Fibroblast of the aortic adventitia (primary cell): ENCODE measurements around the gene HRAS. TPM values are rescaled to one million over a fixed set of nuclear protein-coding genes. Genes with fewer than 3 reads are reported as not detected.

Experiments
- DNase-seq: peaks from one replicate; pipeline ENCODE4 v3.0.0-alpha.2; 2010; ENCODE audit warnings: low read depth
- H3K4me3 ChIP-seq: 2 replicates; pipeline ENCODE4 v1.5.1; 2011; ENCODE audit warnings: low read depth, mild to moderate bottlenecking, control low read depth, low read length, moderate library complexity
- total RNA-seq: library from RNA; depleted of rRNA; stranded (reverse); fragments of >200 nt; gene quantifications from 2 replicates; pipeline ENCODE4 v1.2.3, GENCODE V29; 2012; ENCODE audit warnings: low replicate concordance
- TF ChIP-seq, protein P1 (sequence below): IDR thresholded peaks from 2 replicates; pipeline ENCODE4 v1.5.1; 2011; ENCODE audit warnings: mild to moderate bottlenecking, low read length, control low read depth, inconsistent platforms; ENCODE audit not compliant: insufficient read depth

HRAS gene
- total RNA-seq, 1 donor = 34.6 TPM

DNA sequence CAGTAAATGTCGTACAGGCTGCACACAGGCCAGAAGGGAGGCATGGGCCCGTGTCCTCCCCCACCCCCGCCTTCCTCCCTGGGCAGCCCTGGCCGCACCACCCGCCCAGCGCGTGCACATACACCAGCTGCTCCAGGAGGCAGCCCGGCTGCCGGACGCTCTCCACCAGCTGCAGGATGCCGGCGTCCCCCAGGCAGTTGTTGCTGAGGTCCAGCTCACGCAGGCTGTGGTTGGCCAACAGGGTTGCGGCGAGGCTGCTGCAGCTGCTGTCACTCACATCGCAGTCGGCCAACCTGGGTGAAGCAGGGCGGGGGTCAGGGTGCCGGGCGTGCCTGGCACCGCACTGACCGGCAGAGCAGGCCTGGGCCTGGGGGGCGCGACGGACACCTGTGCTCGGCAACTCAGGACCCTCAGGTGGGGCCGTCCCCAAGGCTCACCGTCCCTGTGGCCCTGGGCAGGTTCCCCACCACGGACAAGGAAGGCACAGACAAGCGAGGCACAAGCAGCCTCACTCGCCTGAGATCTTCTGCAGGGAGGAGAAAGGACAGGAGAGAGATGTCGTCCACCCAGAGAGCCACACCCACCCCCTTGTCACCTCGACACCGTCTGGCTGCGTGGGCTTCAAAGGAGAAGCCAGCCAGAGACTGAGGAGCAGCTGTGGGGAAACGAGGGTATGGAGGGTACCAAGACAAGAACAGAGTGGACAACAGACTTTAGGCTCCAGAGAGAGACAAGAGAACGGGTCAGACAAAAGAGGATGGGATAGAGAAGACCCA lies 40.4 kb downstream of the HRAS start:
- no peak for DNase-seq
- H3K4me3 ChIP-seq = no peak overlapping the region
- TF ChIP-seq, protein P1, sequence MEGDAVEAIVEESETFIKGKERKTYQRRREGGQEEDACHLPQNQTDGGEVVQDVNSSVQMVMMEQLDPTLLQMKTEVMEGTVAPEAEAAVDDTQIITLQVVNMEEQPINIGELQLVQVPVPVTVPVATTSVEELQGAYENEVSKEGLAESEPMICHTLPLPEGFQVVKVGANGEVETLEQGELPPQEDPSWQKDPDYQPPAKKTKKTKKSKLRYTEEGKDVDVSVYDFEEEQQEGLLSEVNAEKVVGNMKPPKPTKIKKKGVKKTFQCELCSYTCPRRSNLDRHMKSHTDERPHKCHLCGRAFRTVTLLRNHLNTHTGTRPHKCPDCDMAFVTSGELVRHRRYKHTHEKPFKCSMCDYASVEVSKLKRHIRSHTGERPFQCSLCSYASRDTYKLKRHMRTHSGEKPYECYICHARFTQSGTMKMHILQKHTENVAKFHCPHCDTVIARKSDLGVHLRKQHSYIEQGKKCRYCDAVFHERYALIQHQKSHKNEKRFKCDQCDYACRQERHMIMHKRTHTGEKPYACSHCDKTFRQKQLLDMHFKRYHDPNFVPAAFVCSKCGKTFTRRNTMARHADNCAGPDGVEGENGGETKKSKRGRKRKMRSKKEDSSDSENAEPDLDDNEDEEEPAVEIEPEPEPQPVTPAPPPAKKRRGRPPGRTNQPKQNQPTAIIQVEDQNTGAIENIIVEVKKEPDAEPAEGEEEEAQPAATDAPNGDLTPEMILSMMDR = no peak

DNA sequence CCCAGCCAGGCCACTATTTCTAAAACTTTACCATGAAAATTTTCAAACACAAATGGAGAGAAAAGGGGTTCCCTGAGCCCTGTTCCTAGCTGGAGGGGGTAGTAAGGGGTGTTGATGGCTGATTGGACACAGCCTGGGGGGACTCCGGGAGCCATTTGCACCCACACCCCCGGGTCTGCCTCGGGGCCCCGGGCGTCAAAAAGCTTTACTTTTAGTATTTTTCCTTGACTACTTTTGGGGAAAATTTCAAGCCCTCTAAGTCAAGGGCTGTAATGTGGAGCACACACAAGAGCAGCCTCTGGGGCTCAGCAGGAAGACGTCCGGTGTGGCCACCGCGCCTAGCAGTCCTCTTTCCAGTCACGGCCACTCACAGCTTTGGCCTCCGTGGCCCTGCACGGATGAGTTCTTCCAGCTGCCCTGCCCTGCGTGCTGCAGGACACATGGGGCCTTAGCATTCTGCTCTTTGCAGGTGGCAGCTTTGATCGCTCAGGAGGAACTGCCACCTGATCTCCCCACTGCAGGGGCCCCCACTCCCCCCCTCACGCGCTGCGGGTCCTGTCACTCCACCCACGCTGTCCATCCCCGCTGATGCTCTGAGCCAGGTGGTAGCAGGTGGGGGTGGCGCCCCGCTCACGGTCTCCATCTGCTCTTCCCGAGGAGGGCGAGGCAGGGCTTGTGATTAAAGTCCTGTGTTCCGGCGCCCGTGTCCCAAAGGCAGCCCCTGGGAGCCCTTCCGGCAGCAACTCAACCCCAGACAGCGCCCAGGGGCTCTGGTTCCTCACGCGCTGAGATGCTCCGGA lies 42.7 kb downstream of the HRAS start:
- TF ChIP-seq, protein P1 = no peak
- no peak for DNase-seq

DNA sequence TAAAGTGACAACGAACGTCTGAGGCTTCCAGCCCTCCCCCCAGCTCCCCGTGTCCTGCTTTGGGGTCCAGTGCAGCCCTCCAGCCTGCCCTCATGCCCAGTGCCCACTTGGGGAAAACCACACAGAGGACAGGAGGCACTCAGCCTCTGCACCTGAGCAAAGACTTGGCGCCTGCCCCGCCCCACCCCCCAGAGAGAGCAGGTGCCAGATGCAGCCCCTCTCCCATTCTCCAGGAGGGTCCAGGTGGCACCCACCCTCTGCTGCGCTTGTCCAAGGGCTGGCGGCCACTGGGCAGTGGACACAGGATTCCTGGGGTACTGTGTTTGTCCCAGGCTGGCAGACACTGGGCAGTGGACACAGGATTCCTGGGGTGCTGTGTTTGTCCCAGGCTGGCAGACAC lies 44.0 kb downstream of the HRAS start:
- H3K4me3 ChIP-seq = no peak overlapping the region
- no peak for DNase-seq

More for the DNA sequence above, 42.7 kb downstream of the HRAS start:
- H3K4me3 ChIP-seq = no peak overlapping the region

DNA sequence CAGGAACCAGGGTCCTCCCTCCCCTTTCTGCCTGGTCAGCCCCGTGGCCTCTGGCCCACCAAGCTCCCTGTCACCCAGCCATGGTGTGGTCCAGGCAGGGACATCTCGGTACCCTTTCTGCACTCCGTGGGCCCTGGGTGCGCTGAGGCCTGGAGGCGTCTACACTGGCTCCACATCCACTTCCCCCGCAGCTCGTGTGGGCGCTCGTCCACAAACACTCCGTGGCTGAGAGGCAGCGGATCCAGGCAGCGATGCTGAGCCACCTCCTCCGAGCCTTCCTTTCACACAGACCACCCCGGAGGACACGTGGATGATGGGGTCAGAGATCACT lies 44.5 kb downstream of the HRAS start:
- TF ChIP-seq, protein P1 = no peak
- no peak overlapping the region for H3K4me3 ChIP-seq
- DNase-seq = no peak

More for the DNA sequence above, 44.0 kb downstream of the HRAS start:
- TF ChIP-seq, protein P1 = no peak

DNA sequence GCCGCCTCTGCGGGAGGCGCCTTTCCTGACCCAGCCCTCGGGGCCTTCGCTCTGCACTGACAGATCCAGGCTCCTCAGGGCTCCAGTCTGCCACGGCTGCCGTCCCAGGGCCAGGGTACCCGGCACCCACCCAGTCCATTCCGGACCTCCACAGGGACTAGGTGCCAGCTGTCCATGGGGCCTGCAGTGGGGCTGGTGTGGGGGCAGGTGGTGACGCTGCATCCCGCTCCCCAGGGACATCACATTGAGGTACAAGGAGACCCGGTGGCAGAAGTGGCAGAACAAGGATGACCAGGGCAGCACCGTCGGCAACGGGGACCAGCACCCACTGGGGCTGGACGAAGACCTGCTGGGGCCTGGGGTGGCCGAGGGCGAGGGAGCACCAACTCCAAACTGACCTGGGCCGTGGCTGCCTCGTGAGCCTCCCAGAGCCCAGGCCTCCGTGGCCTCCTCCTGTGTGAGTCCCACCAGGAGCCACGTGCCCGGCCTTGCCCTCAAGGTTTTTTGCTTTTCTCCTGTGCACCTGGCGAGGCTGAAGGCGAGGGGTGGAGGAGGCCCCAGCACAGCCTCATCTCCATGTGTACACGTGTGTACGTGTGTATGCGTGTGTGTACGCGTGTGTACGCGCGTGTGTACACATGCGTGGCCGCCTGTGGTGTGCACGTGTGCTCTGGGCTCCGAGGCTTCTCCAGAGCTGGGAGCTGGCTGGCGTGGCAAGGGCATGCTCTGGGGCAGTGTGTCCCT lies 45.0 kb downstream of the HRAS start:
- H3K4me3 ChIP-seq = no peak overlapping the region
- TF ChIP-seq, protein P1 = no peak
- no peak for DNase-seq

DNA sequence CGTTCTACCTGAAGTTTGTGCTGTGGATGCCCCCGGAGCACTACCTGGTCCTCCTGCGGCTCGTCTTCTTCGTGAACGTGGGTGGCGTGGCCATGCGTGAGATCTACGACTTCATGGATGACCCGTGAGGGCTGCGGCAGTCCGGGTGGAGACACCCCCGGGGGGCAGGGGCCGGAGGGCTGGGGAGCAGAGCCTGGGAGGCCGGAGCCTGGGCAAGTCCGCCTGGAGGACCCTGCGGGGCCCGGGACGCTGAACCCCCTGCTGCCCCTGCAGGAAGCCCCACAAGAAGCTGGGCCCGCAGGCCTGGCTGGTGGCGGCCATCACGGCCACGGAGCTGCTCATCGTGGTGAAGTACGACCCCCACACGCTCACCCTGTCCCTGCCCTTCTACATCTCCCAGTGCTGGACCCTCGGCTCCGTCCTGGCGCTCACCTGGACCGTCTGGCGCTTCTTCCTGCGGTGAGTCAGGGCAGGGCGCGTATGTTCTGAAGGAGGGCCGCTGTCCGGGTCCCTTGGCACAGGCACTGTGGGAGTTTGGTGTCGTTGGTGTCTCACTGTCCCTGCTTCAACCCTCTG lies 45.7 kb downstream of the HRAS start:
- no peak for DNase-seq
- no peak overlapping the region for H3K4me3 ChIP-seq
- TF ChIP-seq, protein P1 = no peak
